LNCaP clone FGC (cell line): ENCODE data around the gene POLR2M.

Source experiments
- DNase-seq: peaks from one replicate; pipeline ENCODE4 v3.0.0-alpha.2; 2011; ENCODE audit warnings: low read depth
- H3K4me3 ChIP-seq: 2 replicates; pipeline ENCODE4 v1.5.1; 2011; ENCODE audit warnings: mild to moderate bottlenecking, low read depth, low read length, control low read depth
- CTCF ChIP-seq: IDR thresholded peaks from 2 replicates; pipeline ENCODE4 v1.5.1; 2012; ENCODE audit warnings: mild to moderate bottlenecking; ENCODE audit not compliant: control insufficient read depth, insufficient read depth; ENCODE audit errors: extremely low read depth

Gene POLR2M

DNA sequence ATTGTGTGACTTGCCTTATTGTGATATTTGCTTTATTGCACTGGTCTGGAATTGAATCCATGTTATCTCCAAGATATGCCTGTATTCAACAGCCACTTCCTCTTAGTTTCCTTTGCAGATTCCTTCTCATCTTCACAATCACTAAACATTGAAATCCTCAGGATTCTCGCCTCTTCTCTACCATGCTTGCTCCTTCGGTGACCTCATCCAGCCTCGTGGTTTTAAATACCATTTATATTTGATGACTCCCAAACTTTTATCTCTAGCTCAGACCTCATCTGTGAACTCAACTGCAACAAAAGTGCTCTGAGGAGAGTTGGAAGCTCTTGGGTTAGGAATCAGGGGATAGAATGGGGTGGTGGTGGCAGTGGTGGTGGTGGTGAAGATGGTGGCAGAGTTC, 19.9 kb downstream of the POLR2M start:
- H3K4me3 ChIP-seq = no peak overlapping the region
- TF ChIP-seq CTCF = no peak
- DNase-seq = no peak

DNA sequence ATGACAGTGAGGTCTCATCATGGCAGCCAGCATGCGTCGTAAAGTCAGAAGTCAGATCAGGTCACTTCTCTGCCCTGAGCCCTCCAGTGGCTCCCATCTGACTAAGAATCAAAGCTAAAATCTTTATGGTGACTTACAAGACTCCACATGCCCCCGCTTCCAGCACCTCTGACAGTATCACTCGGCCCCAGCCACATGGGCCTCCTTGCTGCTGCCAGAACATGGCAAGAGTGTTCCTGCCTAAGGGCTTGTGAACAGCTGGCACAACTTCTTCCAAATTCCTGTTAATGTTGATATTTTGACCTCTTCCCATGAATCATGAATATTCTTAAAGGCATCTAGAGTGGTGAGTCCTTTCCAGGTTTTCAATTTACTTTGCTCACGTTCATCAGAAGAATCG, 20.5 kb downstream of the POLR2M start:
- no peak for TF ChIP-seq CTCF
- DNase-seq = no peak
- no peak overlapping the region for H3K4me3 ChIP-seq

- H3K4me3 ChIP-seq = no peak overlapping the region
- DNase-seq = no peak
- TF ChIP-seq CTCF = no peak
These were observed 21.9 kb downstream of the POLR2M start for GRCh38 chr15:57728436-57728835.

DNA sequence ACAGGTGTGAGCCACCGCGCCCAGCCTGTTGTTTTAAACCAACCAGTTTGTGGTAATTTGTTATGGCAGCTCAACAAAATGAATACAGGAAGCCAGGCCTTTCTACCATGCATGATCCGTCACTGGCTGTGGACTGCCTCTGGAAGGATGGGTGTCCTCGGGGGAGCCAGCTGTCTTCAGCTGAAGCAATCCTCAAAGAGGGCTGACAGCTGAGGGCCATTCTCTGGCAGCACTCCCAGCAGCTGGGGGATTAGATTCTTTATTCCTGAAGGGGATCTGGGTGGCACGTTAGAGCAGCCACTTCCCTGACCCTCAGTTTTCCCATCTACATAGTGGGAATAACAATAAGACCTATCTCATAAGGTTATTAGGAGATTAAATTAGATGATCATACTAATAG, 24.4 kb downstream of the POLR2M start:
- no peak overlapping the region for H3K4me3 ChIP-seq
- TF ChIP-seq CTCF = no peak
- DNase-seq = no peak

DNA sequence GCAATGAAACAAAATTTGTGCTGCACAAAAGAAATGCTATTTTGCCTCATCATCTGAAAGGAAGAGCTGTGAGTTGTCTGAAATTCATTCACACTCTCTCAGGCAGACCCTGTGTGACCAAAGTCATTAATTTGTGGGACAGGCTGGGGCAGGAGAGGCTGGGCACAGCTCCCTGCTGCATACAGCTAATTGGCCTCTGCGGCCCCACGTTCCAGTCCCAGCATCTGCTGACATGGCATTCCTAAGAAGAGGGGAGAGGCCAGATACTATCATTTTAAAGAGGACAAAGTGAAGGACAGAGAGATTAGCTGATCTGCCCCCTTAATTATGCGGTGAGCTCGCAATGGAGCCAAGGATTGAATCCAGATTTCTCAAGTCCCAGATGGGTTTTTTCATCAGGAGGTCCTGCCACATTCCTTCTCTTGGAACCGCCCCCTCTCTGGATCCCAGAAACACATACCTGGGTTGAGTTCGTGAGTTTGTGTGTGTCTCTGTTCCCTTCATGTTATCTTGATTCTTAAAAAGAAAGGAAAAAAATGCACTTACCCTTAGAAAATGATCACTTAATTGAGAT, 25.1 kb downstream of the POLR2M start:
- no peak for DNase-seq
- H3K4me3 ChIP-seq = no peak overlapping the region
- no peak for TF ChIP-seq CTCF

- DNase-seq = peak; percentile 47
- peak; percentile 87 for TF ChIP-seq CTCF
- H3K4me3 ChIP-seq = no peak overlapping the region
These were observed 26.2 kb downstream of the POLR2M start for GRCh38 chr15:57732526-57733331.
